OCI-M1 (cell line): Measurements from ENCODE around the gene TFAP2A.

Source experiments
- DNase-seq: peaks from one replicate; lab custom pipeline; 2025; lab: John Stamatoyannopoulos, UW

Gene TFAP2A

DNA sequence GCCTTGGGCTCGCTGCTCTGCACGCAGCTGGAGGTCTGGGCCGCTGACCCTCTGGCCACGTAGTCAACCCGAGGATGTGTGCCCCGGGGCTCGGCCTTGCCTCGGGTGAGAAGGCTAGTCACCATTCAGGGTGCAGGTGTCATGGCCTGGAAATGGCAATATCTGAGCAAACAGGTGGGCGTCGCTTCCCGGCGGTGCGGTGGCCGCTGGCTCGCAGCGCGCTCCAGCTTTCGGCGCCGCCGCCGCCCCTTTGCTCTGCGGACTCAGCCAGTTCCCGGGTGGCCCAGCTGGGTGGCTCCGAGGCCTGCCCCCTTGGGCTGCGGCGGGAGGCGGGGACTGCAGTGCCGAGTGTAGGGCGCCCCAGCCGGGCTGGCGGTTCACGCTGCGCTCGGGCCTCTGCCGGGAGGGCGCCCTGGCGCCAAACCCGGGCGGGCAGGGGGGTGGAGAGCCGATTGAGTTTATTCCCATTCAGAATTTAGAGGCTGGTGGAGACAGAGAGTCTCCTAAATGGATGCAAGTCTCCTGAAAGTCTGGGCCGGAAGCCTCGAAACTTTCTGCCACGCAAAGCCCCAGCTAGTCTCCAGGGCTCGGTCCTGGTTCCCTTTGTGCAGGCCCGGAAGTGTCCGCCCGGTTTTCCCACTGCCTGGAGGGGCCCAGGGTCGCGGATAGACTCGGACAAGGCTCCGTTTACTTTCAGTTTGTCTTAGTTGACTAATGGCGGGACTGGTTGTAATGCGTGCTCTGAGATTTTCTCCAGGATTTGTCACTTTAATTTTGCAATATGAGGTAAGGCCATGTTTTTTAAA, 11.3 kb upstream of the TFAP2A start:
- peak; percentile 66 for DNase-seq

DNA sequence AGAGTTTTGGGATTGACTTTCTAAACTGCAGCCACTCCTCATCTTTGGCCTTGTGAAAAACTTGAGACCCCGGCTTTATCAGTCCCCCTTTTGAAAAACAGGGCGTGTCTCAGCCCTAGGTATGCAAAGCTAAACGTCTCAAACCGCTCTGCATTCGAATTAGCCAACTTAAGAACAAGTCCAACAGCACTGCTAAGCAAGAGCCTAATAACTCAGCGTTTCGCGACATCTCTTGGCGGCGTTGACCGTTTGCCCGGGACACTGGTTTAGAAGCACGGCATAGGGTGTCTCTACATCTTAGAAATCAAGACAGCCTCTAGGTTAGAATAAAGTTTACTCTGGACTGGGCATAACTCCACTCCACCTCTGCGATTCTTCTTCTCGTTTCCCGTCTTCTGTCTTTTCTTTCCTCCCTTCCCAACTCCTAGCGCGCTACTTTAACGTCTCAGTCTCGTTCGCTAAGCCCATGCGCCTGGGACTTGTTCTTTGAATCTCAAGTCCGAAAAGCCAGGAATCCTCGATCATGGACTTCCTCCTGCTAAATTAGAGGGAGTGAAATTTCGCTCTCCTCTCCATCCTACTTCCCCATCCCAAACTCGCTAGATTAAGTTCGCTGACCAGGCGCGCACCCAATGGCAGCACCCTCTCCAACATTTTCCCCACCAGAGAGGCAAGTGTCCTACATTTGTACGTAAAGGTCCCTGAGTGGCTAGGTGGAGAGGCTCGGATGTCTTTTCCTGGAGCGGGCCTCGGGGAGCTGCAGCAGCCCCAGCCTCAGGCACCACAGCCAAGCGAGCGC, 10.5 kb upstream of the TFAP2A start:
- no peak for DNase-seq

DNA sequence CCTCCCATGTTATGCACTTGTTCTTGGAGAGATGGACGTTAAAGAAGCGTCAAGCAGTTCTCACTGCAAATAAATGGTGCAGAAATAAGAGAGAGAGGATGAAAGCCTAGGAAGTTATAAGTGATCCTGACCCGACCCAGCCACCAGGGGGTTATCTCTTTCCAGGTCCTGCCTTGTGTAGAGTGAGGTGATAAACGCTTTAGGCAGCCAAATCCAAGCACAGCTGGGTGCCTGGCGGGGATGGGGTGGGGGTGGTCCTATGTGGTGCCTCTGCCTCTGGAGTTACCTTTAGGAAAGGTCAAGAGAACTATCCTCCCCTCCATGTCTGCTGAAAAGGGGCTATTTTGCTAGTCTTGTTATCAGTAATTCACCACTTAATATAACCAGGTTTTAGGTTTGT, 9.2 kb upstream of the TFAP2A start:
- DNase-seq: peak; percentile 65

DNA sequence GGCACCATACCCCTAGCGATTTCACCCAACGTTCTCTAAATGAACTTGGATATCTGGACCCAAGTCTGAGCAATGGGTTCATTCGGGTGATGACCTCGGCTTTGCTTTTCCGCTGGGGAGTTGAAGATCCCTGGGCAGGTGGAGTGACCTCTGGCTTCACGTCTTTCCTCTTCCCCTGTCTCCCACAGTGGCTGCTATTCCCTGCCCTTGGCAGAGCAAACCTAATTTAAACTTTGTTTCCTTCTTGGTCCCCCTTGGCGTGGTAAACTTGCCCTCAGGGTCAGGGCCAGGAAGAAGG, 7.8 kb upstream of the TFAP2A start:
- no peak for DNase-seq

DNA sequence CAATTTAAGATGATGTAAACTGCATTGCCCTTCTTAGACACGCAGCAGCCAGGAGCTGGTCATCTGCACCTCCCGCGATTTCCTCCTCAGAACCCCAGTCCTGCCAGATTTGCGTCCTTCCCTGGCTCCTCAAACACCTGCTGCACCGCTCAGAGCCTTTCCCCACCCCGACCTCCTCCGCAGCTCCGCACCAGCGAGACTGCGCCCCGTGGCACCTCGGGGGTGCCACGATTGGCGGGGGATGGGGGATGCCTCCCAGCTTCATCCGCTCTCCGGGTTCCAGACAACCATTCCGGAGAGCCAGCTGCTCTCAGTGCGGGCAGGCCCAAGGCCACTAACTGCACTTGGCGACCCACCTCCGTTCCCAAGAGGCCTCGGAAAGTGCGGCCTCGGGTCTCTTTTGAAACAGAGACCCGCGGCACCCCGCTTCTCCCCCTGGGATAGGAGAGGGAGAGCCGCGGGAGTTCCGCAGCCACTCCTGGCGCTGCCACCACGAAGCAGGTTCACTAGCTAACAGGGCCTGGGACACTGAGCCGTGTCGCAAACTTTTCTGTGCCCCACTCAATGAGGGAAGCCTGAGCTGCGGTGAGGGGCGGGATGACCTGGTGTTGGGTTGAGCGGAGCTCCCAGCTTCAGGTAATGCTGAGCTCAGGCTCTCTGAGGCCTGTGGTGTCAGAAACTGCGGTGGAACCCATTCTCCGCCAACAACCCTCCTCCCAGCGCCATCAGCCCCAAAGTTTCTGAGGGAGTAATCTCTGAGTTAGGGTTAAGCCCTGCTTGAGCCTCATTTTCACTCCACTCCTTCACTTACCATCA, 7.3 kb upstream of the TFAP2A start:
- no peak for DNase-seq

DNA sequence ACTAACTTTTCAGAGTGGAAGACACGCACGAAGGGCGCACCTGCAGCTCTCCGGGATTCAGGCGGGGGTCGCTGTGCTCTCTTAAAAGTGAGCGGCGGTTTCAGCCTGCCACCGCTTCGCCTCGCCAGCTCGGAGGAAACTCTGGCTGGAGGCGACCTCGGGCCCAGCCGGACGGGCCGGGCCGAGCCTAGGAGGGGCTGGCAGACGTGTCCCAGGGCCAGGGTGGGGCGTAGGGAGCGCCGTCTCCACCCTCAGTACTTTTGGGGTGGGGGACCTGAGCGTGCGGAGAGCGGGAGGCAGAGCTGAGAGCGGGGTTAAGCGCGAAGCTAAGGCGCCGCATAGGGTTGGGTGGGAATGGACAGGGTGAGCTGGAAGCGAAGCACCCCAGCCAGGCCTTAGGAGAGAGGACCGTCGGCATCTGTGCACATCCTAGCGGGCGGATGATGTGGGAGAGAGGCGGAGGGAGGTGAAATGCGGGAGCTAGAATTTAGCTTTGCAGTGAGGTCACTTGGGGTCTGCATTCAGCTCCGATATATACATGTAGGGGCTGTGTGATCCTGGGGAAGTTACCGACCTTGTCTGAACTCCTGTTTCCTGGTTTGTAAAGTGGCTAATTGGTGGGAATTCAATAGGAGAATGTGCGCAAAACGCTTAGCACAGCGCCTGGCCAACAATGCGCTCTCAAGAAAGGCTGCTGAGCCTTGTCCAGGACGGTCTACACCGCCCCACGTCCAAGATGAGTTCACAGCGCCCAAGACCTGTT, 6.5 kb upstream of the TFAP2A start:
- DNase-seq: no peak

DNA sequence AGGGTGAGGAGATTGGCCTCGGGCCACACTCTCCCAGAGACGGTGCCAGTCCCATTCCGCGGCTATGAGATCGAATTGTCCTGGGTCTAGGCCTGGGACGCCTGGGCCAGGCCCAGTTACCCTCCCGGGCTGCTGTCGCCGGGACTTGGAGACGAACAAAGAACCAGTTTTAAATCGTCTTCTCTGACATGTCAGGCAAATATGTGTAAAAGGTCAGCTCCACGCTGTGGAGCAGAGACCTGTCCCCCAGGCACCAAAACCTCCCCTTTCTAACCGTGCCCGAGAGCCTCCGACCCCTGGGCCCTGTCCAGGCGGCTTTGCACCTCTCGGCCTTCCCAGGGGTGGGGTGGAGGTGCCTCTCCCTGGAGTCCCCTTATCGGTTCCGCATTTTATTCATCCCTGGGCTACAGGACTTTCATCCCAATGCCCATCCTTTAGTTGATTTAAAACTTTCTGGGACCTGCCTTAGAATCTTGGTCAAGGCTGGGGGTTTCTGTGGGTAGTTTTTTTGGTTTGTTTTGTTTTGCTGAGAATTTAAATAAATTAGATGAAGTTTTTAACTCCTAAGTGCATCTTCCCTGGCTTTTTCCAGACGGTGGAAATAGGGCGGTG, 5.8 kb upstream of the TFAP2A start:
- no peak for DNase-seq

DNA sequence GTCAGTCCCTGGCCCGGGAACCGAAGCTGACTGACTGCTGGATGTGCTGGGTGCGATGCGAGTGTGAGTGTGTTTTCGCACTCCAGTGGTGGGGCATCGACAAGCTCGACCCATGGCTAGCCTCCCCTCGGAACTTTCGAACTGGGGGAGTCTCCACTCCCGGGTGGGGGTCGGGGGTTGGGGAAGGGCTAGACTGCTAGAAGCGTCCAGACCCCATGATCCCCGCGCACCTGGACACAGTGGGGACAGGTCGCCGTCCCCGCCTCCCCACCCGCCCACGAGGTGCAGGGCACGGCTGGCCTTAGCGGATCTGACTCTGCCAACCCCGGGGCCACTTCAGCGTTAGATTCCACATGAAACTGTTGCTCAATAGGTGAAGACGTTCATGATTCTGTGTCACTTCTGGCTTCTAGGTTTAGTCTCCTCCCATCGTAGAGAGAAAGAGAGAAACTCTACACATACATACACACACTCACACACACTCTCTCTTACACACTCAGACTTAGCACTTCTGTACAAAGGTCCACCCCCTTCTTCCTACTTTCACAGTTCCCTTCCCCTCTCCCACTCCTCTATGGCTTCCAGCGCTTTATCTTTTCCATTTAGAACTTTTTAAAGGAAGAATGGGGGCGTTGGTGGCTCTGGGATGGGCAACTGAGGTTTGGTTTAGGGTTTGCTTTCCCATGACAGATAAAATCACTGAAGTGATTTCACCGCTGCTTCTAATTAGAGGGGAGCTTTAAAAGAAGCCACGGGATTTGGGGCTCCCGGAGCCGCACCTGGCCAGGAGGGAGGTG, 5.1 kb upstream of the TFAP2A start:
- DNase-seq: no peak

DNA sequence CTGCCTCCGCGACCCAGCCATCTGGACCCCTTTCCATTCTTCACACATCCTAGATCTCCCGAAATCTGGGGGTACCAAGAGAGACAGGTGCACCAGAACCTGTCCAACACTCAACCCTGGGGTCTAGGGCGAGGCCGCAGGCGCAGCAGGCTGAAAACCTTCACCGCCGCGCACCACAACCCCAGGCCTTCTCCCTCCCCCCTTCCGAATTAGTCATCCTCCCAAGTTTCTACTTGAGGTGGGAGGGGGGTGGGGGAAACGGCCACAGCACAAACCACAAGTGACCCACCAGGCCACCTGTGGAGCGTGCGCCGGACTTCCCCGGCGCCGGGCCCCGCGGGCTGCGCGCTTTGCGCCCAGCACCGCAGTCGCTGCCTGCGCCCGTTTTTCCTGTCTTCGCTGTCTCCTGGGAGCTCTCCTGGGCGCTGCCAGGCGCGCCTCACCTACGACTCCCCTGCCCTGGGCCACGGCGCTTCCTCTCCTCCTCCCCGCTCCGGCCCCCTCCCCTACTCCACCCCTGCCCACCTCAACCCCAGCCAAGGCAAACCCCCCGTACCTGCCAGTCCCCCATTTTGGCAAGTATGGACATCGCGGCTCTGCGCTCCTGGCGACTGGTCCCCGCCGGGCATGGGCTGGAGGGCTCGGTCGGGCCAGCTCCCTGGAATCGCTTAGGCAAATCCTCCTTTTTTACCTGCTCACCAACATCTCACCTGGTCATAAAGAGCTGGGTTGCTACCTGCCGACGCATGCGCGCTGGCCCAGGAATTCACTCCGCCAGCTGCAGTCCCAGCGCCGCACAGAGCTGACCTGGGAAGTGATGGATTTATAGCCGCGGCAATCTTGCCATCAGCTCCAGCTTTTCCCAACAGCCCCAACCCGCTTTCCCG, 4.2 kb upstream of the TFAP2A start:
- no peak for DNase-seq

DNA sequence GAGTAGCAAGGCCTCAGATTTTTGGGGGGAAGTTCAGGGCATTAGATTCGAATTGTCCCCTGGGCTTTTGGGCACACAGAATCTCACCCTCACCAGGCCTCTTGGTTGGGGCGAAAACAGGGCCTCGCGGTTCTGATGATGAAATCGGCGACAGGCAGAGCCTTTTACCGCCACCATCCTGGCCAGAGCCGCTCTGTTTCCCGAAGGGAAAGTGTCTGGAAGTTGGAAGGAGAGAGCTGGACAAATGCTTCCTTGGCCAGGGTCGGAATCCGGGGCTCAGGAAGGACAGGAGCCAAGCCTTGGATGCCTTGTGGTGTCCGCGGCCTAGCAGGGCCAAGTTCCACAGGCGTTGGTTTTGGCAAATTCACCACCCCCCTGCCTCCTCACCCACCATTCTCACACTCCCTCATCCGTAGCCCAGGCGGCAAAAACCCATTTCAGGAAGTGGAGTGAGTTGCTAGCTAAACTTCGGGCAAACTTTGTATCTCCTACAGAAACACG, 3.5 kb upstream of the TFAP2A start:
- DNase-seq: no peak

DNA sequence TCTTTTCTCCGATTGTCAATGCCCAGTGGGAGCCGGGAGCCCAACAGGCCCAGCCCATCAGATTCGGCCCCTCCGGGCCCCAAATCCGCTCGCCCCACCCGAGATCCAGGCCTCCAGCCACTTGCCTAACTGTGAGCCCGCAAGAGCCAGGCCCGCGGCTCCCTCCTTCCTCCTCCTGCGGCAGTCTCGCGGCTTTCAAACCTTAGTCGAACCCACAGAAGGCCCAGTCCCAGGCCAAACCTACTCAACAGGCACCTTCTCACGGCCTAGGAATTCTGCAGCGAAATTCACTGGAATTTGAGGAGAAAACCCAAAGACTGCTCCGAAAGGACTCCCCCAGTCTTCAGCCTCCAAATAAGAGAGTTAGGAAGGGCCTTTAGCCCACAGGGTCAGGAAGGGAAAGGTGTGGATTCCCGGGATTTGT, 2.8 kb upstream of the TFAP2A start:
- no peak for DNase-seq

DNA sequence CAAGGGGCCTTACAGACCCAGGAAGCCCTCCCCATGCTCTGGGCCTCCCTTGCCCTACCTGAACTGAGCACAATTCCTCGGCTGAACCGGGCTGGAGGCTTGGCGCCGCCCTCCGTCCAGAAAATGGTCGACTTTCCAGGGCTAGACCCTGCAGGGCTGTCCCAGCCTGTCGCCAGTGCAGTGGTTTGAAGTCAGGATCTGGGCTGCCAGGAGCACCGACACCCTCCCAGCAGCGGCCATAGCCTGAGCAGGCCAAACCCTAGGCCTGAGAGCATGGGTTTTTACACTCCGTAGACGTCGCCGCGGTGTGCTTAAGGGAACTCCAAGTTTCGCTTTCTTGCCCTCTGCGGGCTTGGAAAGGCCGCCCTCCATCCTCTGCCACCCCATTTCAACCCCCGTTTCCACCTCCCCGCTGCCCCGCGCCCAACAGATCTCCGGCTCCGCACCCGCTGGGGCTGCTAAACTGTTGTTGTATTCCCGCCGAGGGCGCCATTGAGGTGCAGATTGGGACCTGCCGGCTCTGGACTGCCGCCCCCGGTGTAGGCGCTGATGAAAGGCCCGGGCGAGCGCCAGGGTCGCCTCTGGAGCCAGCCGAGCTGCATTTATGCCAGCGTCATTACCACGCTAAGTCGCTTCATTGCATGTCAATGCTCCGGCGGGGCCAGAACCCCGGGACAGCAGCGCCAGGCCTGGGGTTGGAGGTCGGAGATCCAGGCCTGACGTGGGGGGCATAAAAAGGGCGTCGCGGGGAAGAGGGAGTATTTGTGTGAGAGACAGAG, 2.2 kb upstream of the TFAP2A start:
- no peak for DNase-seq

DNA sequence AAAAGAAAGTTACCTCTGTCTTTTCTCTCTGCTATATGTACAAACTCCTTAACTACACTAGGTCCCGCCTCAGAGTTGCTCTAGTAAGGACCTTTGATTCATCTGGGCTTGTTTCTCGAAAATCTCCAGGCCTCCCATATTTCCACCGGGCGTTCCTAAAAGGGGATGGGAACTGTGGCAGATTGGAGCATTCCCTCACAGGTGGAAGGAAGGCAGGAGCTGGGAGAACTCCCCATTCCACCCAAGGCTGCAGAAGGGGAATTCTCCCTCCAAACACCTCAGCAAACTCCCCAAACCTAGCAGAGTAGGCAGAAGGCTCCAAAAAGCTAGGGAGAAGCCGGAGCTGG, 1.6 kb upstream of the TFAP2A start:
- DNase-seq: no peak

DNA sequence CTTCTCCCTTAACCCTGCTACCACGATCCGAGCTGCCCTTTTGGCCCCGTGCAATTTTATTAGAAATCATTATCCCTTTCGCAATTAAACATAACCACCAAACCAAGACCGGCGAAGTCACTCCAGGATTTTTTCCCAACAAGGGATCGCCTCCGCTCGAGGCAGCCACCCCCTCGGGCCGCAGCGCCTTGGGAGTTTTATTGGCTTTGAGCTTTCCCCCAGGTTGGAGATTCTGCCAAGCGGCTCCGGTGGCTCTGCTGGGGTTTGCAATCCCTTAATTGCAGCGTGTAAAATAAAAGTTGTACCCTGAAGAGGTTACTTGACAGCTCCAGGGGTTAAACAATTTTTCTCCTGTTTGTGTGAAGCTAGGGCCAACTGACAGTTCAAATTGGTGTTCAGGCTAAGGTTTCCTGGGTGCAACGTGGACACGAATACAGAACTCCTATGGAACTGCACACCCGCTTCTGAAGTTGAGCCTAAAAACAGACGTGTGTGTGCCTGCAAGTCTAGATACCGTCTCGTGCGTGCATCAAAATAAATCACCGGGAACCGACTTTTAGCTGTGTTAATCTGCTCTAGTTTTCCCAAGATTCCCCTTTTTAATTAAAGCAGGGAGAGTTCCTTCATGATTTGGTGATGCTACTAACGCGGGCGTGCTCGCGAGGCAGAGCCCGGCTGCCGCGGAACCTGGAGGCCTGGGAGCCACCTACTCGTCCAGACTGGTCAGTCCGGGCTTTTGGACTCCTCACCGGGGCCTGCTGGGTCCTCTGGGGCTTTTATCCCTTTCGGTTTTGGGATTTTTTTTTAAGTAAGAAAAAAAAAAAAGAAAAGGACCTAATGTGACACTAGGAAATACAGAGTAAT, 975 bp upstream of the TFAP2A start:
- DNase-seq: no peak

DNA sequence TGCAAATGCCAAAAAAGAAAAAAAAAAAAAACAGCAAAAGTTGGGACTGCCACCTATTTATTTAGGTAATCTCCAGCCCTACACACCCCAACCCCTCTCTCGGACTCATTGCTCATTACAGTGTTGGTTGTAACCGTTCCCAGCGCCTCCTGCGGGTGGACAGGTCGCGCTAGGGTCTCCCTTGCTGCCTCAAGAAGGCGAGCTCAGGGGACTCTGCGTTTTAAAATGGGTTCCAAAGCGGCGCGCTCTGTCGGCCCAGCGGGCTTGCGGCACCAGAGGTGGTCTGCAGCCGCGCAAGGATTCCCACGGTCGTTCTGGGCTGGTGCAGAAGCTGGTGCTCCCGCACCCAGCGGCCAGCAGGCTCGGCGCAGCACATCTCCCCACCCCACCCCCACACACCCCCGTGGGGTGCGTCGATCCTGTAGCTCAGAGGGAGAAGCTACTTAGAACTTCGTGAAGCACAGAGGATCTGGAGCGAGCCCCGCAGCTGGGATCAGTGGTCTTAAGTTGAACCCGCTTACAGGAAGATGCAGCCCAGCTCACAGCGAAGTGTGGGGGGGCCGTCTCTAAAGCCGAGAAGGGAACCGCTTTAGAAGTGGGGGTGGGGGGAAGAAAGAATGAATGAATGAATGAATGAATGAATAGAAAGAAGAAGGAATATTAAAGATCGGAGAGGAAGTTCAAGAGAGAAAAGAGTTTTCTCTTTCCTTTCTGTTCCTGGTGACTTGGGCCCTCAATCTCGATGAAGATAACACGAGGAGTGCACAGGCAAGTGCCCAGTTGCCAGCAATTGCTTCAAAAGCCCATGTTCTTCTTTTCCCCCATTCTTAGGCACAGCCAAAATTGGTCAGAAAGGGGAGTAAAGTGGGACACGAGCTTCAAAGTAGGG, 780 bp downstream of the TFAP2A start:
- DNase-seq: peak; percentile 81

DNA sequence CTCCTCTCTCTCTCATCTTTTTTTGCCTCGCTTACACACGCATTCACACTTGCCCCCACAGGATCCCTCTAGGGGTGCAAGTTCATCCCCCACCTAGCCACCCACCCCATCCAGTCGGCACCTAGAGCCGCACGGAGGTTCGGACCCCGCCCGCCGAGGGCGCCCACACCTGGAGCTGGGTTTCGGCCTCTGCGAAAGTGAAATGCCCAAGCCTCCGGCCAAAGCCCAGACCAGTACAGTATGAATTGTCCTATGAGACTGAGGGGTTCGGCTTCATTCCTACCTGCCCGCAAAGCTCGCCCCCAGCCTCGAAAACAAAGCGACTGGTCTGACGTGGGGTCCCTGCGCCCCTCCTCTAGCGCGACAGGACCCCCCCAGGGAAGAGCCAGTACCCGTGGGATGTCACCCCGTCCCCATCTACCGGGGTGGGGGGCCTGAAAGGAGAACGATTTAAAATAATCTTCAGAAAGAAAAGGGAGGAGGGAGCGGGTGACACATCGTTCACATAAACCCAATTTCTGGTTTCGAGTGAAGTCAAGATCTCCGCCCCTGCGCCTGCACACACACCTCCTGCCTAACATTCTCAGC, 1.5 kb downstream of the TFAP2A start:
- DNase-seq: no peak
